Uterus (tissue), 2 donors: Measurements from ENCODE around the gene HRH3.

Experiments
- CTCF ChIP-seq, 4 experiments: fragments of 200-600 bp in 2 of 4; fragments of 450-650 bp in 2 of 4; sonication (generic) in 2 of 4; IDR thresholded peaks; one replicate each; pipeline ENCODE4 v1.5.1; 2016 to 2019; ENCODE audit warnings: antibody characterized with exemption in 4 of 4, mild to moderate bottlenecking in 2 of 4, moderate library complexity in 1 of 4
- POLR2A ChIP-seq, 2 donors: fragments of 450-650 bp; IDR thresholded peaks; one replicate each; pipeline ENCODE4 v1.6.1; 2016; ENCODE audit warnings: antibody characterized with exemption in 2 of 2, mild to moderate bottlenecking in 1 of 2, moderate library complexity in 1 of 2

DNA sequence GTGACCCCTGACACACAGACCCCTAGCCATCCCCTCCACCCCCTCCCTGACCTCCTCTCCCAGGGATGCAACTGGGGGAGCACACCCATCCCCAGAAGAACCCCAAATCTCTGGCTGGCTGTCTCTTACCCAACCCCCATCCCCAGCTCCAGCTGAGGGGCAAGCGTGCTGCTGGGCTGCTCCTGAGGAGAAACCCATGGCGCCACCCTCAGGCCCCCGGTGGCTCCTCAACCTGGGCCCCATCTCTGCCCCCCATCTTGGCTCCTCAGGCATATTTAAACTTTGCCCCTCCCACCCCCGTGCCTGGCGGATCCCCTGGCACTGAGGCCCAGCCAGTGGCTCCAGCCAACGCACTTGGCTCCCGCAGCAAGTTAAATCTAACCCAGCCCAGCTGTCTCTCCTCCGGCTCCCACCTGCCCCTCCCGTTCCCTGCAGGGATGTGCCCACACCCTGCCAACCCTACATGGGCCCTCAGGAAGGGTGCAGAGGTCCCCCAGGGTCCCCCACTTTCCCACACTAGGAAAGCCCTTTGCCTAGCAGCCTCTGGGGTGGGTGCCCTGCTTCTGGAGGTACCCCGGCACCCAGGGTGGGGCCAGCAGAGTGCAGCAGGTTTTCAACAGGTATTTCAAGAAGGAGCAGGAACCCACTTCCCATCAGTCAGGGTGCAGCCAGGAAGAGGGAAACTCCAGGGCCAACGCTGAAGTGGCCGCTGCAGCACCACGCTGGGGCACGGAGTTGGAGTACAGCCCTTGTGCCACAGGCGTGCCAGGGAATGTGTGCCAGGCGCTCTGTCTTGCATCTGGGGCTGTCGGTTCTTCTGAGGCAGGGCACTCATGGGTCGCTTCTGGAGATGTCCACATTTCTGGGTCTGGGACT lies 12.9 kb upstream of the HRH3 start:
- no peak for TF ChIP-seq CTCF (IDR thresholded peaks at IDR 0.05)
- no peak for TF ChIP-seq POLR2A (IDR thresholded peaks at IDR 0.05)
